Osteoblast (primary cell): ENCODE measurements around the gene C16orf74. TPM values are rescaled to one million over a fixed set of nuclear protein-coding genes. Genes with fewer than 3 reads are reported as not detected.

Experiments used
- DNase-seq: peaks from one replicate; pipeline ENCODE4 v3.0.0; 2011; ENCODE audit warnings: low spot score, mixed read lengths; ENCODE audit not compliant: insufficient read length; ENCODE audit errors: missing footprints
- H2AFZ ChIP-seq: 2 replicates; pipeline ENCODE4 v1.6.0; 2011; ENCODE audit warnings: mild to moderate bottlenecking, low read length
- H3K27ac ChIP-seq: 2 replicates; pipeline ENCODE4 v1.5.1; 2011; ENCODE audit warnings: mild to moderate bottlenecking, low read depth, low read length, moderate library complexity
- H3K27me3 ChIP-seq: 2 replicates; pipeline ENCODE4 v1.6.0; 2012; ENCODE audit warnings: mild to moderate bottlenecking, control low read depth, inconsistent platforms, low read length, moderate library complexity; ENCODE audit not compliant: insufficient read depth
- H3K36me3 ChIP-seq: 2 replicates; pipeline ENCODE4 v1.5.1; 2011; ENCODE audit warnings: mild to moderate bottlenecking, low read length, control low read depth, moderate library complexity; ENCODE audit not compliant: insufficient read depth
- H3K4me1 ChIP-seq: 2 replicates; pipeline ENCODE4 v1.5.1; 2011; ENCODE audit warnings: mild to moderate bottlenecking, low read length, control low read depth, moderate library complexity; ENCODE audit not compliant: insufficient read depth
- H3K4me2 ChIP-seq: 2 replicates; pipeline ENCODE4 v1.6.0; 2011; ENCODE audit warnings: mild to moderate bottlenecking, low read length; ENCODE audit not compliant: insufficient read depth
- H3K4me3 ChIP-seq: fragments of 200-600 bp; sonication (generic); 3 replicates; pipeline ENCODE4 v1.5.1; 2012; ENCODE audit warnings: mild to moderate bottlenecking, low read length, inconsistent platforms; ENCODE audit not compliant: insufficient read depth
- H3K79me2 ChIP-seq: 2 replicates; pipeline ENCODE4 v1.6.0; 2012; ENCODE audit warnings: mild to moderate bottlenecking, low read length, control low read depth, inconsistent platforms; ENCODE audit not compliant: insufficient read depth
- H3K9me3 ChIP-seq: 2 replicates; pipeline ENCODE4 v1.5.1; 2011; ENCODE audit warnings: low read depth, low read length, control low read depth
- H4K20me1 ChIP-seq: 2 replicates; pipeline ENCODE4 v1.6.0; 2012; ENCODE audit warnings: mild to moderate bottlenecking, low read length, control low read depth; ENCODE audit not compliant: insufficient read depth
- total RNA-seq: library from RNA; depleted of rRNA; stranded (reverse); fragments of >200 nt; gene quantifications from 2 replicates; pipeline ENCODE4 v1.2.3, GENCODE V29; 2012
- TF ChIP-seq, protein P1 (sequence below): IDR thresholded peaks from 2 replicates; pipeline ENCODE4 v1.5.1; 2011; ENCODE audit warnings: mild to moderate bottlenecking, low read depth, low read length, moderate library complexity; ENCODE audit errors: extremely low read depth

The C16orf74 gene
- total RNA-seq, 1 donor = 0.72 TPM

DNA sequence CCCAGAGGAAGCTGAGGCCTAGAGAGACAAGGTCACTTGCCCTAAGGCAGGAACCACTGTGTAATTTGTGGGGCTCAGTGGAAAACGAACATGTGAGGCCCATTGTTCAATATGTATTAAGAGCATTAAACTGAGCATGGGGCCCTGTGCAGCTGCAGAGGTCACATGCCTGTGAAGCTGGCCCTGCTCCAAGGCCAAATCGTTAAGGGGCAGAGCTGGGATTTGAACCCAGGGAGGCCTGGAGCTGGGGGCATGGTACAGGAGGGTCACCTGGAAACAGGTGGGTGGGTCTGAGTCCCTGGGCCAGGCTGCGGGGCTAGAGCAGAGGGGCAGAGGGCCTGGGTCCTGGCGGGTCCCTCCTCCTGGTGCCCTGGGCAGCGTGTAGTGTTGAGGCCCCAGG, 19.7 kb downstream of the C16orf74 start:
- Histone ChIP-seq H3K4me1 (no peaks in the 10 kb centered on the region), H3K27me3 (no peaks in the 10 kb centered on the region), H4K20me1 (no peaks in the 10 kb centered on the region), H3K9me3 (no peaks in the 10 kb centered on the region), H3K36me3 (no peaks in the 10 kb centered on the region), H3K79me2 (no peaks in the 10 kb centered on the region), H3K27ac (no peak overlapping the region), H3K4me2 (no peak overlapping the region), H3K4me3 (no peak overlapping the region), H2AFZ (no peak overlapping the region)
- TF ChIP-seq, protein P1, sequence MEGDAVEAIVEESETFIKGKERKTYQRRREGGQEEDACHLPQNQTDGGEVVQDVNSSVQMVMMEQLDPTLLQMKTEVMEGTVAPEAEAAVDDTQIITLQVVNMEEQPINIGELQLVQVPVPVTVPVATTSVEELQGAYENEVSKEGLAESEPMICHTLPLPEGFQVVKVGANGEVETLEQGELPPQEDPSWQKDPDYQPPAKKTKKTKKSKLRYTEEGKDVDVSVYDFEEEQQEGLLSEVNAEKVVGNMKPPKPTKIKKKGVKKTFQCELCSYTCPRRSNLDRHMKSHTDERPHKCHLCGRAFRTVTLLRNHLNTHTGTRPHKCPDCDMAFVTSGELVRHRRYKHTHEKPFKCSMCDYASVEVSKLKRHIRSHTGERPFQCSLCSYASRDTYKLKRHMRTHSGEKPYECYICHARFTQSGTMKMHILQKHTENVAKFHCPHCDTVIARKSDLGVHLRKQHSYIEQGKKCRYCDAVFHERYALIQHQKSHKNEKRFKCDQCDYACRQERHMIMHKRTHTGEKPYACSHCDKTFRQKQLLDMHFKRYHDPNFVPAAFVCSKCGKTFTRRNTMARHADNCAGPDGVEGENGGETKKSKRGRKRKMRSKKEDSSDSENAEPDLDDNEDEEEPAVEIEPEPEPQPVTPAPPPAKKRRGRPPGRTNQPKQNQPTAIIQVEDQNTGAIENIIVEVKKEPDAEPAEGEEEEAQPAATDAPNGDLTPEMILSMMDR = no peak
- peak; percentile 3 for DNase-seq

DNA sequence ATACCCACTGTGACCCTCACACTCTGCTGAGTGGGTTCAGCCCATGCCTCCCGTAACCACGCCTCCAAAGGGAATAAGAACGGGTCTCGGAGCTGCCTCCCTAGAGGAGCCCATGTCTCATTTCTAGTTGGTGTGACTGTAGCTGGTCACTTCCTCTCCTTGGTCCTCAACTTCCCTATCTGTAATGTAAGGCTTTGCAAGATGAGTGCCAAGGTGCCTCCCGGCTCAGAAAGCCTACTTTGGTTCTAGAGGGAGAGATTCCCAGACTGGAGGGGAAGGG, 20.8 kb downstream of the C16orf74 start:
- Histone ChIP-seq H3K9me3 (no peaks in the 10 kb centered on the region), H4K20me1 (no peaks in the 10 kb centered on the region), H3K27me3 (no peaks in the 10 kb centered on the region), H2AFZ (no peak overlapping the region), H3K4me3 (no peak overlapping the region), H3K36me3 (no peaks in the 10 kb centered on the region), H3K27ac (no peak overlapping the region), H3K4me2 (no peak overlapping the region), H3K4me1 (no peaks in the 10 kb centered on the region), H3K79me2 (no peaks in the 10 kb centered on the region)
- peak; percentile 44 for DNase-seq
- TF ChIP-seq, protein P1 = no peak

DNA sequence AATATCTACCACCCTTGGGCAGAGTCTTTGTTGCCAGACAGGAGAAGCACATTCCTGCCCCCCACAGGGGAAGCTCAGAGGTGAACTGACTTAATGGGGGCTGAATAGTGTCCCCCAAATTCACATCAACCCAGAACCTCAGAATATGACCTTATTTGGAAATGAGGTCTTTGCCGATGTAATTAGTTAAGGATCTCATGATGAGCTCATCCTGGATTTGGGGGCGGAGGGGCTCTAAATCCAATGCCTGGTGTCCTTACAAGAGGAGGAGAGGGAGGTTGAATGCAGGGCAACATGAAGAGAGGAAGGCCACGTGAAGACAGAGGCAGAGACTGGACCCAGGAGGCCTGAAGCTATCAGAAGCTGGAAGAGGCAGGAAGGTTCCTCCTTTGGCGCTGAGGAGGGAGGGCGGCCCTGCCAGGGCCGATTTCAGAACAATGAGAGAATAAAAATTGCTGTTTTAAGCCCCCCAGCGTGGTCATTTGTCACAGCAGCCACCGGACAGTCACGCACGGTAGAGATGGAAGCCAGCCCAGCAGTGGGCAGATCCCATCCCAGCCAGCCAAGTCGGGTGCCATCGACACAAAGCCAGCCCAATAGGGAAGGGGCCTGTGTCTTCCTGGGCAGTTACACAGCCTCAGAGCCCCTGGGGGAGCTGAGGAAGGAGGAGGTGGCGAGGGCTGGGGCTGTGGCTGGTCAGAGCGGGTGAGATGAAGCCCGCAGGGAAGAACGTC, 21.3 kb downstream of the C16orf74 start:
- Histone ChIP-seq H3K27me3 (no peaks in the 10 kb centered on the region), H3K4me2 (no peak overlapping the region), H2AFZ (peak overlapping the region; percentile 68), H3K4me3 (no peak overlapping the region), H4K20me1 (no peaks in the 10 kb centered on the region), H3K79me2 (no peaks in the 10 kb centered on the region), H3K4me1 (no peaks in the 10 kb centered on the region), H3K27ac (no peak overlapping the region), H3K9me3 (no peaks in the 10 kb centered on the region), H3K36me3 (no peaks in the 10 kb centered on the region)
- DNase-seq = peak; percentile 51
- TF ChIP-seq, protein P1 = no peak

DNA sequence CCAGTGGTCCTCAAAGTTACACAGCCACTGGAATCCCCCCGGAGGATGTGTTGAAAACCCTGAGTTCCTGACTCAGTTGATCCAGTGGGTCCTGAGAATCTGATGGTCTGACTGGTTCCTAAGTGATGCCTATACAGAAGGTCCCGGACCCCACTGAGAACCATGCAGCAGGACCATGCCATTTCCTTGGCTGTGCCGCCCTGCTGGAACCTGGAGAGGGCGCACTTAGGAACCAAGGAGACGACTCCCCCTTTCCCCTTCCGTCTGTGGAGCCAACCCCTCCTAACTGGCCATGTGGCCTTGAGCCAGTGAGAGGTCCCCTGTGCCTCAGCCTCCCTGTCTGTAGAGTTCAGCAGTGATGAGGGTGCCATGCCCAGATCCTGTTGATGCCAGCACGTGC, 22.0 kb downstream of the C16orf74 start:
- H3K4me3 ChIP-seq = no peak overlapping the region
- no peak overlapping the region for H3K27ac ChIP-seq
- no peaks in the 10 kb centered on the region for H4K20me1 ChIP-seq
- H3K36me3 ChIP-seq = no peaks in the 10 kb centered on the region
- no peaks in the 10 kb centered on the region for H3K4me1 ChIP-seq
- no peak overlapping the region for H2AFZ ChIP-seq
- H3K27me3 ChIP-seq = no peaks in the 10 kb centered on the region
- TF ChIP-seq, protein P1 = peak; percentile 21
- DNase-seq = peak; percentile 26
- no peaks in the 10 kb centered on the region for H3K9me3 ChIP-seq
- no peaks in the 10 kb centered on the region for H3K79me2 ChIP-seq
- H3K4me2 ChIP-seq = no peak overlapping the region
